GM12892 (cell line): ENCODE data around the gene LIF.

Experiments
- DNase-seq: peaks from one replicate; pipeline ENCODE4 v3.0.0; 2011; ENCODE audit not compliant: insufficient read length
- FAIRE-seq: peaks from 2 replicates; lab custom pipeline; 2011; peaks lifted over from hg19 to GRCh38; lab: Jason Lieb, UNC
- POLR2A ChIP-seq: IDR thresholded peaks from 2 replicates; pipeline ENCODE4 v1.6.1; 2011; ENCODE audit warnings: low read depth, low read length, control low read depth
- POLR2AphosphoS5 ChIP-seq: IDR thresholded peaks from 2 replicates; pipeline ENCODE4 v1.6.1; 2011; ENCODE audit warnings: low read depth, low read length, control low read depth
- TAF1 ChIP-seq: IDR thresholded peaks from 2 replicates; pipeline ENCODE4 v1.6.1; 2011; ENCODE audit warnings: low read depth, mild to moderate bottlenecking, control low read depth, low read length, borderline replicate concordance

LIF gene

GRCh38 chr22:30244641-30245040 lies 1.9 kb downstream of the LIF start:
- DNase-seq (no peak), FAIRE-seq (no peak)
- no peak for TF ChIP-seq TAF1
- TF ChIP-seq POLR2A: no peak
- no peak for TF ChIP-seq POLR2AphosphoS5

- TF ChIP-seq POLR2A: no peak
- no peak for TF ChIP-seq POLR2AphosphoS5
- no peak for TF ChIP-seq TAF1
- DNase-seq (no peak), FAIRE-seq (no peak)
Measured at GRCh38 chr22:30244066-30244465, 2.5 kb downstream of the LIF start.

- no peak for FAIRE-seq
- no peak for DNase-seq
- TF ChIP-seq TAF1: no peak
- TF ChIP-seq POLR2AphosphoS5: no peak
- TF ChIP-seq POLR2A: no peak
Measured at GRCh38 chr22:30243661-30244060, 2.9 kb downstream of the LIF start.

GRCh38 chr22:30241576-30242371 lies 4.8 kb downstream of the LIF start:
- FAIRE-seq (no peak), DNase-seq (no peak)
- no peak for TF ChIP-seq POLR2A
- TF ChIP-seq POLR2AphosphoS5: no peak
- no peak for TF ChIP-seq TAF1

- DNase-seq (no peak), FAIRE-seq (no peak)
- no peak for TF ChIP-seq POLR2A
- TF ChIP-seq POLR2AphosphoS5: no peak
- TF ChIP-seq TAF1: no peak
Measured at GRCh38 chr22:30240541-30241417, 5.8 kb downstream of the LIF start.

GRCh38 chr22:30239488-30240405 lies 6.8 kb downstream of the LIF start:
- FAIRE-seq (no peak), DNase-seq (no peak)

GRCh38 chr22:30238661-30239487 lies 7.7 kb downstream of the LIF start:
- no peak for TF ChIP-seq TAF1
- TF ChIP-seq POLR2AphosphoS5: no peak
- TF ChIP-seq POLR2A: no peak
- FAIRE-seq (no peak), DNase-seq (no peak)

More at GRCh38 chr22:30239488-30240405, 6.8 kb downstream of the LIF start:
- TF ChIP-seq TAF1 (no peak), POLR2AphosphoS5 (no peak), POLR2A (no peak)

- FAIRE-seq (no peak), DNase-seq (no peak)
Measured at GRCh38 chr22:30238136-30238535, 8.4 kb downstream of the LIF start.

GRCh38 chr22:30236875-30237274 lies 9.7 kb downstream of the LIF start:
- FAIRE-seq (no peak), DNase-seq (no peak)
- no peak for TF ChIP-seq TAF1
- no peak for TF ChIP-seq POLR2A
- no peak for TF ChIP-seq POLR2AphosphoS5

More at GRCh38 chr22:30238136-30238535, 8.4 kb downstream of the LIF start:
- TF ChIP-seq POLR2A (no peak), TAF1 (no peak), POLR2AphosphoS5 (no peak)

GRCh38 chr22:30235687-30236170 lies 10.8 kb downstream of the LIF start:
- DNase-seq: no peak

More at GRCh38 chr22:30235687-30236170, 10.8 kb downstream of the LIF start:
- no peak for TF ChIP-seq POLR2A
- no peak for TF ChIP-seq TAF1
- TF ChIP-seq POLR2AphosphoS5: no peak
- FAIRE-seq: no peak
